ENCODE measurements around the gene NAA38.

Gene NAA38

GRCh38 chr17:7842380-7843256 is 14.7 kb downstream of the NAA38 start (continued):
- TF ChIP-seq ZNF510 (tag by site-specific recombination; IDR thresholded peaks at IDR 0.05; ENCODE audit: insufficient replicate concordance) (no peak), ZNF335 (tag by site-specific recombination; conservative IDR thresholded peaks at IDR 0.05) (peak; percentile 93), ZIC2 (tag by site-specific recombination; IDR thresholded peaks at IDR 0.05) (peak; percentile 39), ZFHX2 (tag by site-specific recombination; conservative IDR thresholded peaks at IDR 0.05) (peak; percentile 98), ZNF580 (tag by site-specific recombination; IDR thresholded peaks at IDR 0.05) (no peak), ZNF10 (tag by site-specific recombination; IDR thresholded peaks at IDR 0.05) (no peak), IKZF3 (tag by site-specific recombination; IDR thresholded peaks at IDR 0.05) (peak; percentile 86), PATZ1 (tag by site-specific recombination; IDR thresholded peaks at IDR 0.05) (peak; percentile 97), ZNF394 (tag by site-specific recombination; IDR thresholded peaks at IDR 0.05; ENCODE audit: borderline replicate concordance) (no peak; the same call in 1 of the 2 replicates), ZBTB48 (tag by site-specific recombination; IDR thresholded peaks at IDR 0.05) (peak; percentile 66), ZBTB21 (tag by site-specific recombination; IDR thresholded peaks at IDR 0.05) (peak; percentile 42), PRDM10 (tag by site-specific recombination; IDR thresholded peaks at IDR 0.05) (0 out of 2 replicates have a peak, but pooled peaks have one; percentile 43), ZFP37 (tag by site-specific recombination; IDR thresholded peaks at IDR 0.05) (peak; percentile 55; the same call in 1 of the 2 replicates), ZBTB26 (tag by site-specific recombination; optimal IDR thresholded peaks at IDR 0.05) (peak; percentile 76), ZSCAN5A (tag by site-specific recombination; IDR thresholded peaks at IDR 0.05) (peak; percentile 16; the same call in 1 of the 2 replicates), ZNF701 (tag by site-specific recombination; IDR thresholded peaks at IDR 0.05) (no peak), ZNF664 (tag by site-specific recombination; IDR thresholded peaks at IDR 0.05) (no peak), ZNF37A (tag by site-specific recombination; IDR thresholded peaks at IDR 0.05) (0 out of 2 replicates have a peak, but pooled peaks have one; percentile 49), SCRT1 (tag by site-specific recombination; IDR thresholded peaks at IDR 0.05; ENCODE audit: borderline replicate concordance) (0 out of 2 replicates have a peak, but pooled peaks have one; percentile 24), INSM2 (tag by site-specific recombination; IDR thresholded peaks at IDR 0.05) (peak; percentile 40; the same call in 1 of the 2 replicates), PRDM1 (tag by site-specific recombination; IDR thresholded peaks at IDR 0.05) (peak; percentile 87), ZNF433 (tag by site-specific recombination; IDR thresholded peaks at IDR 0.05; ENCODE audit: low read depth) (no peak), ZNF639 (tag by site-specific recombination; IDR thresholded peaks at IDR 0.05) (peak; percentile 64; the same call in 1 of the 2 replicates), GLIS1 (tag by site-specific recombination; IDR thresholded peaks at IDR 0.05) (peak; percentile 91), ZFP69B (tag by site-specific recombination; IDR thresholded peaks at IDR 0.05) (peak; percentile 7; the same call in 1 of the 2 replicates)

All from HEK293 (cell line).